NCI-H128 (cell line): ENCODE measurements around the gene STARD3.

ENCODE experiments used
- DNase-seq: peaks from one replicate; lab custom pipeline; 2025; ENCODE audit not compliant: unreplicated experiment; lab: John Stamatoyannopoulos, UW

Gene STARD3

GRCh38 chr17:39634384-39634871 lies 2.5 kb upstream of the STARD3 start:
- DNase-seq, result no peak

GRCh38 chr17:39635614-39636176 lies 1.2 kb upstream of the STARD3 start:
- no peak for DNase-seq

- no peak for DNase-seq
These were observed 387 bp upstream of the STARD3 start for GRCh38 chr17:39636587-39636926.

GRCh38 chr17:39638317-39638716 lies 1.4 kb downstream of the STARD3 start:
- DNase-seq, result no peak

- no peak for DNase-seq
These were observed 2.1 kb downstream of the STARD3 start for GRCh38 chr17:39639043-39639442.

- DNase-seq, result no peak
These were observed 2.9 kb downstream of the STARD3 start for GRCh38 chr17:39639566-39640458.

GRCh38 chr17:39640591-39641031 lies 3.7 kb downstream of the STARD3 start:
- DNase-seq, result no peak

GRCh38 chr17:39641097-39641496 lies 4.2 kb downstream of the STARD3 start:
- no peak for DNase-seq

- DNase-seq, result no peak
These were observed 4.9 kb downstream of the STARD3 start for GRCh38 chr17:39641883-39642282.

GRCh38 chr17:39642291-39643074 lies 5.5 kb downstream of the STARD3 start:
- no peak for DNase-seq

- DNase-seq, result no peak
These were observed 6.3 kb downstream of the STARD3 start for GRCh38 chr17:39643271-39643670.

- no peak for DNase-seq
These were observed 10.3 kb downstream of the STARD3 start for GRCh38 chr17:39647256-39647655.

- DNase-seq, result no peak
These were observed 11.8 kb downstream of the STARD3 start for GRCh38 chr17:39648616-39649366.

- DNase-seq, result no peak
These were observed 13.2 kb downstream of the STARD3 start for GRCh38 chr17:39650121-39650579.

- DNase-seq, result no peak
These were observed 15.1 kb downstream of the STARD3 start for GRCh38 chr17:39651923-39652586.

GRCh38 chr17:39652587-39653315 lies 15.8 kb downstream of the STARD3 start:
- DNase-seq, result no peak

- DNase-seq, result no peak
These were observed 16.3 kb downstream of the STARD3 start for GRCh38 chr17:39653316-39653661.

- DNase-seq, result no peak
These were observed 16.9 kb downstream of the STARD3 start for GRCh38 chr17:39653662-39654331.

- DNase-seq, result no peak
These were observed 18.2 kb downstream of the STARD3 start for GRCh38 chr17:39655105-39655504.
